H1 (cell line): Measurements from ENCODE around the gene ASF1A. TPM values are rescaled to one million over a fixed set of nuclear protein-coding genes. Genes with fewer than 3 reads are reported as not detected.

ENCODE experiments used
- CTCF ChIA-PET: fragments of 300-600 bp; sonication (Branson Sonifier 250); formaldehyde crosslinking; loops from one replicate; lab custom pipeline; 2021; ENCODE audit not compliant: partially characterized antibody; lab: Charles Lee
- POLR2A ChIA-PET: fragments of 300-600 bp; sonication (Branson Sonifier 250); formaldehyde crosslinking; loops from one replicate; lab custom pipeline; 2021; ENCODE audit warnings: inconsistent platforms; ENCODE audit not compliant: partially characterized antibody; lab: Charles Lee
- DNase-seq, 2 experiments: peaks; one replicate each; pipeline versions ENCODE4 v3.0.0 to v3.0.0-alpha.2; 2010 to 2022; ENCODE audit warnings: low spot score in 2 of 2, low read depth in 1 of 2, mixed read lengths in 1 of 2
- FAIRE-seq: peaks from 2 replicates; lab custom pipeline; 2011; peaks lifted over from hg19 to GRCh38; lab: Jason Lieb, UNC
- H2AFZ ChIP-seq: 2 replicates; pipeline ENCODE4 v1.8.1; 2012; ENCODE audit warnings: low read length, inconsistent platforms
- H2AK5ac ChIP-seq: 2 replicates; pipeline ENCODE4 v1.6.1; 2013; ENCODE audit warnings: low read depth, low read length
- H2BK120ac ChIP-seq: replicated peaks from 2 replicates; pipeline ENCODE3; 2013; ENCODE audit warnings: low read depth, low read length, inconsistent platforms
- H2BK12ac ChIP-seq: 2 replicates; pipeline ENCODE4 v1.6.1; 2013; ENCODE audit warnings: low read depth, low read length
- H2BK15ac ChIP-seq: 2 replicates; pipeline ENCODE4 v1.6.1; 2013; ENCODE audit warnings: low read length
- H2BK20ac ChIP-seq: 2 replicates; pipeline ENCODE4 v1.6.1; 2013; ENCODE audit warnings: low read length
- H2BK5ac ChIP-seq: 2 replicates; pipeline ENCODE4 v1.6.1; 2013; ENCODE audit warnings: low read depth, low read length
- H3K14ac ChIP-seq: 2 replicates; pipeline ENCODE4 v1.6.1; 2013; ENCODE audit warnings: inconsistent platforms; ENCODE audit not compliant: insufficient read length
- H3K18ac ChIP-seq: 2 replicates; pipeline ENCODE4 v1.6.1; 2013; ENCODE audit warnings: low read length; ENCODE audit errors: extremely low read depth
- H3K23ac ChIP-seq: 2 replicates; pipeline ENCODE4 v1.6.1; 2013; ENCODE audit warnings: inconsistent platforms; ENCODE audit not compliant: insufficient read length
- H3K23me2 ChIP-seq: 2 replicates; pipeline ENCODE4 v1.6.1; 2013; ENCODE audit warnings: low read depth, low read length
- H3K27ac ChIP-seq: 2 replicates; pipeline ENCODE4 v1.6.1; 2011; ENCODE audit warnings: low read depth, low read length, inconsistent platforms
- H3K27me3 ChIP-seq, 4 experiments: replicated peaks in 1 of 4; 1 replicate in 1 of 4; 2 replicates in 3 of 4; pipeline versions ENCODE4 v1.6.1 to v1.8.1; 2011 to 2013; ENCODE audit warnings: low read length in 3 of 4, mild to moderate bottlenecking in 3 of 4, inconsistent platforms in 2 of 4, mixed read lengths in 2 of 4, moderate library complexity in 1 of 4; ENCODE audit not compliant: control insufficient read depth in 3 of 4, insufficient read depth in 3 of 4; ENCODE audit errors: extremely low read depth in 1 of 4
- H3K36me3 ChIP-seq, 4 experiments: 2 replicates each; pipeline versions ENCODE4 v1.6.1 to v1.8.1; 2011 to 2013; ENCODE audit warnings: mild to moderate bottlenecking in 4 of 4, low read length in 3 of 4, moderate library complexity in 2 of 4, control low read depth in 1 of 4, inconsistent platforms in 1 of 4; ENCODE audit not compliant: insufficient read depth in 4 of 4, control insufficient read depth in 2 of 4
- H3K4ac ChIP-seq: replicated peaks from 2 replicates; pipeline ENCODE3; 2013; ENCODE audit warnings: low read length, low read depth, mixed read lengths, inconsistent platforms; ENCODE audit not compliant: insufficient read length
- H3K4me1 ChIP-seq, 4 experiments: replicated peaks in 1 of 4; 1 replicate in 1 of 4; 2 replicates in 3 of 4; pipeline versions ENCODE4 v1.6.1 to v1.8.1; 2011 to 2013; ENCODE audit warnings: low read length in 3 of 4, inconsistent platforms in 2 of 4, mixed read lengths in 1 of 4; ENCODE audit not compliant: insufficient read depth in 4 of 4, control insufficient read depth in 3 of 4
- H3K4me2 ChIP-seq, 2 experiments: 2 replicates each; pipeline versions ENCODE4 v1.6.1 to v1.8.1; 2011 to 2013; ENCODE audit warnings: low read depth in 2 of 2, low read length in 2 of 2, control low read depth in 1 of 2, inconsistent platforms in 1 of 2, mild to moderate bottlenecking in 1 of 2; ENCODE audit not compliant: insufficient read depth in 1 of 2
- H3K4me3 ChIP-seq, 4 experiments: fragments of 200-600, 300-600 bp in 1 of 4; sonication (generic), shearing (Covaris generic), sonication (Bioruptor Twin) in 1 of 4; 2 replicates each; pipeline versions ENCODE4 v1.5.1 to v1.8.1; 2011 to 2016; ENCODE audit warnings: low read length in 4 of 4, low read depth in 3 of 4, control low read depth in 2 of 4, inconsistent platforms in 2 of 4, mild to moderate bottlenecking in 2 of 4, mixed read lengths in 1 of 4, moderate library complexity in 1 of 4; ENCODE audit not compliant: insufficient read depth in 2 of 4; ENCODE audit errors: extremely low read depth in 1 of 4
- H3K56ac ChIP-seq: replicated peaks from 2 replicates; pipeline ENCODE3; 2013; ENCODE audit warnings: low read depth, mild to moderate bottlenecking, mixed read lengths, low read length, inconsistent platforms; ENCODE audit not compliant: insufficient read length
- H3K79me1 ChIP-seq: 2 replicates; pipeline ENCODE4 v1.6.1; 2013; ENCODE audit warnings: low read depth, low read length, control low read depth
- H3K79me2 ChIP-seq, 2 experiments: 2 replicates each; pipeline versions ENCODE4 v1.6.1 to v1.8.1; 2012 to 2013; ENCODE audit warnings: low read length in 2 of 2, mild to moderate bottlenecking in 2 of 2, inconsistent platforms in 1 of 2; ENCODE audit not compliant: insufficient read depth in 2 of 2, control insufficient read depth in 1 of 2
- H3K9ac ChIP-seq, 4 experiments: replicated peaks in 1 of 4; 1 replicate in 1 of 4; 2 replicates in 3 of 4; pipeline versions ENCODE4 v1.6.1 to v1.8.1; 2011 to 2013; ENCODE audit warnings: low read depth in 3 of 4, low read length in 3 of 4, control low read depth in 2 of 4, mild to moderate bottlenecking in 2 of 4, moderate library complexity in 2 of 4, inconsistent platforms in 1 of 4; ENCODE audit errors: extremely low read depth in 1 of 4
- H3K9me3 ChIP-seq, 2 experiments: 2 replicates each; pipeline versions ENCODE4 v1.6.1 to v1.8.1; 2012 to 2013; ENCODE audit warnings: mild to moderate bottlenecking in 2 of 2, moderate library complexity in 2 of 2, control low read depth in 1 of 2, inconsistent platforms in 1 of 2, low read depth in 1 of 2, low read length in 1 of 2, mixed read lengths in 1 of 2; ENCODE audit not compliant: insufficient read depth in 2 of 2
- H4K20me1 ChIP-seq, 2 experiments: replicated peaks in 1 of 2; 2 replicates each; pipeline versions ENCODE3 to v1.8.1; 2011 to 2013; ENCODE audit warnings: inconsistent platforms in 2 of 2, low read length in 2 of 2, mild to moderate bottlenecking in 1 of 2; ENCODE audit not compliant: insufficient read depth in 2 of 2, control insufficient read depth in 1 of 2
- H4K5ac ChIP-seq: 2 replicates; pipeline ENCODE4 v1.6.1; 2013; ENCODE audit warnings: low read length, low read depth, mixed read lengths, inconsistent platforms; ENCODE audit not compliant: insufficient read length
- H4K8ac ChIP-seq: 2 replicates; pipeline ENCODE4 v1.8.0; 2013; ENCODE audit warnings: mild to moderate bottlenecking, moderate library complexity, low read length, inconsistent platforms; ENCODE audit not compliant: insufficient read depth; ENCODE audit errors: extremely low read depth
- H4K91ac ChIP-seq: replicated peaks from 2 replicates; pipeline ENCODE3; 2013; ENCODE audit warnings: low read length, mixed read lengths, inconsistent platforms; ENCODE audit not compliant: insufficient read length
- ASH2L ChIP-seq: fragments of 200-600, 300-600 bp; sonication (generic); IDR thresholded peaks from one replicate; pipeline ENCODE4 v1.7.1; 2017; ENCODE audit warnings: low read length
- CTBP2 ChIP-seq: IDR thresholded peaks from 2 replicates; pipeline ENCODE4 v1.7.0; 2011; ENCODE audit warnings: borderline replicate concordance, mild to moderate bottlenecking, moderate library complexity, mixed read lengths, low read length; ENCODE audit not compliant: insufficient read depth, insufficient read length
- FOSL1 ChIP-seq: IDR thresholded peaks from 2 replicates; pipeline ENCODE4 v1.6.1; 2011; ENCODE audit warnings: mild to moderate bottlenecking, low read depth, low read length, moderate library complexity; ENCODE audit not compliant: insufficient read depth
- JUN ChIP-seq: IDR thresholded peaks from 2 replicates; pipeline ENCODE4 v1.6.1; 2011; ENCODE audit warnings: low read depth, mild to moderate bottlenecking, improper control_type of control experiment, low read length
- POU5F1 ChIP-seq: IDR thresholded peaks from 2 replicates; pipeline ENCODE4 v1.6.1; 2011; ENCODE audit warnings: low read depth, mild to moderate bottlenecking, low read length, moderate library complexity
- RFX5 ChIP-seq: IDR thresholded peaks from 2 replicates; pipeline ENCODE4 v1.6.1; 2011; ENCODE audit warnings: low read depth, low read length, improper control_type of control experiment, borderline replicate concordance
- SAP30 ChIP-seq: fragments of 300-600 bp; sonication (generic); IDR thresholded peaks from 2 replicates; pipeline ENCODE4 v1.7.1; 2012; ENCODE audit warnings: low read length, moderate library complexity, mild to moderate bottlenecking, inconsistent platforms; ENCODE audit not compliant: insufficient read depth, insufficient replicate concordance
- SP4 ChIP-seq: IDR thresholded peaks from 2 replicates; pipeline ENCODE4 v1.6.1; 2012; ENCODE audit warnings: low read length, inconsistent platforms
- SUZ12 ChIP-seq: fragments of 200-600 bp; sonication (generic); IDR thresholded peaks from 2 replicates; pipeline ENCODE4 v1.6.1; 2012; ENCODE audit warnings: mild to moderate bottlenecking, inconsistent platforms, low read length, moderate library complexity, mixed read lengths
- TEAD4 ChIP-seq: IDR thresholded peaks from 2 replicates; pipeline ENCODE4 v1.6.1; 2012; ENCODE audit warnings: low read depth, low read length, inconsistent platforms, mixed read lengths
- polyA plus RNA-seq, 7 experiments: library from polyadenylated mRNA; depleted of rRNA in 3 of 7; stranded (reverse) in 5 of 7; unstranded in 2 of 7; fragments of >200 nt in 5 of 7; fragments of 200-250 nt in 2 of 7; gene quantifications; 1 replicate in 5 of 7; 2 replicates in 1 of 7; 4 replicates in 1 of 7; pipeline versions ENCODE4 v1.2.1 to v1.2.3, GENCODE V29; 2011 to 2013; ENCODE audit warnings: missing spikeins in 2 of 7, mixed read lengths in 2 of 7
- total RNA-seq: library from RNA; stranded (reverse); fragmentation: NEBNext Ultra II Directional; extraction: Animal tissue kit (Norgen Biotek cat#: 25700); gene quantifications from 2 replicates; pipeline ENCODE4 v1.2.1, GENCODE V29; 2021
- TF ChIP-seq, protein P1 (sequence below): IDR thresholded peaks from 2 replicates; pipeline ENCODE4 v1.6.1; 2012; ENCODE audit warnings: low read length, inconsistent platforms

The ASF1A gene
- total and polyA plus RNA-seq, 2 of the 8 experiments (the other 6 are each of a cell fraction or from before 2014, with no cell fraction given), result 11.4 to 50.2 TPM

DNA sequence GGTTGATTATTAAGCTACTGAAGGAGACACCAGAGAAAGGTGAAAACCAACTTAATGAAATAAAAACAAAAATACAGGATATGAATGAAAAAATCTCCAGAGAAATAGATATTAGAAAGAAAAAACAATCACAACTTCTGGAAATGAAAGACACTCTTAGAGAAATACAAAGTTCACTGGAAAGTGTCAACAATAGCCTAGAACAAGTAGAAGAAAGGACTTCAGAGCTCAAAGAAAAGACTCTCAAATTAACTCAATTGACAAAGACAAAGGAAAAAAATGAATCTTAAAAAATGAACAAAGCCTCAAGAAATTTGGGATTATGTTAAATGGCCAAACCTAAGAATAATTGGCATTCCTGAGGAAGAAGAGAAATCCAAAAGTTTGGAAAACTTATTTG, 51.3 kb downstream of the ASF1A start:
- H2BK5ac ChIP-seq, result no peak overlapping the region
- H2AFZ ChIP-seq, result no peak overlapping the region
- H4K5ac ChIP-seq, result no peak overlapping the region
- H3K4me3 ChIP-seq, result no peak overlapping the region
- H2BK15ac ChIP-seq, result no peak overlapping the region
- CTCF ChIA-PET, result interaction anchor here (1.0 kb wide), 1 partner anchor 11 kb away, joined by 3 read pairs; no protein-coding TSS in a partner anchor
- H3K4ac ChIP-seq, result no peak overlapping the region
- H3K18ac ChIP-seq, result no peak overlapping the region
- no peak overlapping the region for H3K23ac ChIP-seq
- no peaks in the 10 kb centered on the region for H3K23me2 ChIP-seq
- H3K14ac ChIP-seq, result no peak overlapping the region
- DNase-seq (no peak), FAIRE-seq (no peak)
- no peaks in the 10 kb centered on the region for H4K20me1 ChIP-seq
- H2BK20ac ChIP-seq, result no peak overlapping the region
- H2BK12ac ChIP-seq, result no peak overlapping the region
- H3K4me2 ChIP-seq, result no peak overlapping the region
- peaks cover 0 to 4% of the 10 kb centered on the region in 2 experiments; a peak in 1 of 4 replicates for H3K79me2 ChIP-seq
- peaks cover 0 to 8% of the 10 kb centered on the region in 2 experiments; a peak in 2 of 4 replicates for H3K9me3 ChIP-seq
- no peaks in the 10 kb centered on the region for H3K36me3 ChIP-seq
- TF ChIP-seq TEAD4 (no peak), SP4 (no peak), FOSL1 (no peak), CTBP2 (no peak), POU5F1 (no peak), SAP30 (no peak), SUZ12 (no peak), RFX5 (no peak), JUN (no peak), ASH2L (no peak)
- TF ChIP-seq, protein P1, sequence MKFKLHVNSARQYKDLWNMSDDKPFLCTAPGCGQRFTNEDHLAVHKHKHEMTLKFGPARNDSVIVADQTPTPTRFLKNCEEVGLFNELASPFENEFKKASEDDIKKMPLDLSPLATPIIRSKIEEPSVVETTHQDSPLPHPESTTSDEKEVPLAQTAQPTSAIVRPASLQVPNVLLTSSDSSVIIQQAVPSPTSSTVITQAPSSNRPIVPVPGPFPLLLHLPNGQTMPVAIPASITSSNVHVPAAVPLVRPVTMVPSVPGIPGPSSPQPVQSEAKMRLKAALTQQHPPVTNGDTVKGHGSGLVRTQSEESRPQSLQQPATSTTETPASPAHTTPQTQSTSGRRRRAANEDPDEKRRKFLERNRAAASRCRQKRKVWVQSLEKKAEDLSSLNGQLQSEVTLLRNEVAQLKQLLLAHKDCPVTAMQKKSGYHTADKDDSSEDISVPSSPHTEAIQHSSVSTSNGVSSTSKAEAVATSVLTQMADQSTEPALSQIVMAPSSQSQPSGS, result no peak
- H3K56ac ChIP-seq, result no peak overlapping the region
- H4K91ac ChIP-seq, result no peak overlapping the region
- no peak overlapping the region for H3K27ac ChIP-seq
- no peak overlapping the region for H4K8ac ChIP-seq
- H2AK5ac ChIP-seq, result no peak overlapping the region
- H3K9ac ChIP-seq, result no peak overlapping the region
- H3K4me1 ChIP-seq, result no peaks in the 10 kb centered on the region
- no peaks in the 10 kb centered on the region for H3K27me3 ChIP-seq
- POLR2A ChIA-PET, result no interaction called here
- H3K79me1 ChIP-seq, result no peaks in the 10 kb centered on the region; the same call in 1 of the 2 replicates
- H2BK120ac ChIP-seq, result no peak overlapping the region
